Peyer's patch (tissue), 4 donors: ENCODE data around the gene SCGB1C1.

Source experiments
- CTCF ChIP-seq, 6 experiments: fragments of 450-650 bp in 4 of 6; fragments of 200-600 bp in 2 of 6; sonication (generic) in 1 of 6; IDR thresholded peaks; one replicate each; pipeline ENCODE4 v1.5.1; 2017 to 2019; ENCODE audit warnings: antibody characterized with exemption in 6 of 6, mild to moderate bottlenecking in 3 of 6, moderate library complexity in 1 of 6
- POLR2A ChIP-seq, 2 donors: fragments of 450-650 bp; IDR thresholded peaks; one replicate each; pipeline ENCODE4 v1.5.1; 2017; ENCODE audit warnings: antibody characterized with exemption in 2 of 2, mild to moderate bottlenecking in 2 of 2, moderate library complexity in 2 of 2

- TF ChIP-seq CTCF (IDR thresholded peaks at IDR 0.05), result no peak
- TF ChIP-seq POLR2A (IDR thresholded peaks at IDR 0.05), result no peak
These were observed 48.8 kb downstream of the SCGB1C1 start for GRCh38 chr11:241634-242033.
